GM21367 (cell line): Measurements from ENCODE around the gene ONECUT3.
"Not testable (repeated sequence)": the region's sequence is repeated elsewhere in the genome, so short reads cannot be mapped to it uniquely, and the experiment has no call there.

Experiments
- ATAC-seq: cut with Tn5 transposase; IDR thresholded peaks from one replicate; pipeline ENCODE4 v1.9.1; 2021; ENCODE audit not compliant: unreplicated experiment

Gene ONECUT3

DNA sequence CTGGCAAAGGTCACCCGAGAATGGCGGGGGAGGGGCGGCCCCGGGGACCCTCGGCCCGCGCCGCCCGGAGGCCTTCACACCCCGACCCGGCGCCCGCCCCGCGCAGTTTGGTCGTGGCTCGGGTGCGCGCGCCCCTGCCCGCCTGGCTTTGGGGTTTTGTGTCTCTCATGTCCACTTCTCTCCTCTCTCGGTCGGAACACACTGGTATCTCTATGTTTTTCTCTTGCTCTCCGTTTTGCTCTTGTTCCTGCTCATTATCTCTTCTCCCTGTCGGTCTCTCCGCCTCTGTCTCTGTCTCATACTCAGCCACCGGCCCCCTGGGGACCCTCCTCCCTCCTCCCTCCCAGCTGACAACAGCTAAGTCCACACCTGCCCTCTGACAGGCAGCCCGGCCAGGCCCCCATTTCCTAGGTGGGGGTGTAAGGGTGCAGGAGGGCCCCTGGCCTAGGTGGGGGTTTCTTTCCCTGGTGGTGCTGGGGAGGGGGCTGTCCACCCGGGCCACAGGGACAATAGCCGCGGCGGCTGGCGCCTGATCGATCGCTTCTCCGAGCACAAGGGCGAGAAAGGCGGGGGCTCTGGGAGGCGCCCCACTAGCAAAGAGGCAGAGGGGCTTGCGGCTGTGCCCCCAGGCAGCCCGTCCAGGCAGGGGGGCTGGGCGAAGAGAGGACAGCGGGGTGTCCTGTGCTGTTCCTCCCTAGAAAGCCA is 2.3 kb downstream of the ONECUT3 start:
- ATAC-seq, result no peak

- no peak for ATAC-seq
Measured at GRCh38 chr19:1756264-1756663, 3.0 kb downstream of the ONECUT3 start.

DNA sequence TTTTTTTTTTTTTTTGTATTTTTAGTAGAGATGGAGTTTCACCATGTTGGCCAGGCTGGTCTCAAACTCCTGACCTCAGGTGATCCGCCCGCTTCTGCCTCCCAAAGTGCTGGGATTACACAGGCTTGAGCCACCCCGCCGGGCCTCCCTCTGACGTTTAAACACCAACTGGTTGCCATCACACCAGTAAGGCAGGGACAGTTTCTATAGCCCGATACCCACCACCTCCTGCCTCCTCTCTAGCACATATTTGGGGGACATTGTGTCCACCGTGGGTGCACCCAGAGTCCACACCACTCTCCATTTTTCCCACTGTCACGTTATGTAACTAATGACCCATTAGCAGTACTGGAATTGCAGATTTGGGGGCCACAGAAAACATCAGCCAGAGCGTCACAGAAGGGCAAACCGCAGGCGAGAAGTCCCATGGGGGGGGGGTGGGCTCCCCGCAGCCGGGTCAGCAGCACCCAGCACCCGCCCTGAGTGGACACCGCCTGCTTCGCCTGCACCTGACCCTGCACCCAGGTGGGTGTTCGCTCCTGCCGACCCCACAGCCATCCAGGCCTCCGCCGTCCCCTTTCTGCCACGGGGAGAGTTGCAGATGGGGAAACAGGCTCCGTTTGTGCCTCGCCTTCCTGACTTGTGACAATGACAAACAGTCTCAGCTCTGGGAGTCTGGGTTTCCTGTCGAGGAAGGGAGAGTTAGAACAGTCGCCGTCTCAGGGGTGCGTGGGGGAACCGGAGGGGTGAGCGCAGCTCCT is 3.6 kb downstream of the ONECUT3 start:
- no peak for ATAC-seq

DNA sequence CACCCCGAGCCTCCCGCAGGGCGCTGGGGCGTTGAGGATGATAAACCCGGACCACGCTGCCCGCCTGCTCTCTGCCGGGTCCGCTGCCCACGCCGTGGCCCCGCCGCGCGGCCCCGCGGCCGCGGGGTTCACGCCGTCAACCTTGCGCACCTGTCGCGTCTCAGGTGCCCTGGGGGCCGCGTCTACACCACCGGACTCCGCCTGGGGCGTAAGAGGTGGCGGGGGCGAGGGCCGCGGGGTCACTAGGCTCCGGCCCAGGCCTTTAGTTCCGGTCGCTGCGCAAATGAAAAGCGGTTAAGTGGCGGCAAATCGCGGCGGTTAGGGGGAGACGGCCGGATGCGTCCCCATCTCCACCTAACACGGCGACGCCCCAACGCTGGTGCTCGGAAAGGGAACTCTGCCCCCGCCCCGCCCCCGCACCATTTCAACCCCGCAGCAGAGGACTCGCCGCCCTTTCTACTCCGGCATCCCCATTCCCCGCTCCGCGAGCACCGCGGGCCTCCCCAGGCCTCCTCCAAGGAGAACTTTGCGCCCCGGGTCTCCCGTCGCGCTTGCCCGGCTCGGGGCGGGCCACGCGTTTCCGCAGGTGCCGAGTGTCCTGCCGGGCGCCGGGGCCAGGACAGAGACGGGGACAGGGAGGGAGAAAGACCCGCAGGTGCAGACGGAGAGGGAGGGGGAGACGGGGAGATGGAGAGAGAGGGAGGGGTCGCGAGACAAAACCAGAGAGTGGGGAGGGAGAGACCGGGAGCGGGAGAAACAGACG is 4.3 kb downstream of the ONECUT3 start:
- ATAC-seq, result no peak

- no peak for ATAC-seq
Measured at GRCh38 chr19:1758231-1758577, 4.9 kb downstream of the ONECUT3 start.

- ATAC-seq, result no peak
Measured at GRCh38 chr19:1758959-1759903, 5.9 kb downstream of the ONECUT3 start.

DNA sequence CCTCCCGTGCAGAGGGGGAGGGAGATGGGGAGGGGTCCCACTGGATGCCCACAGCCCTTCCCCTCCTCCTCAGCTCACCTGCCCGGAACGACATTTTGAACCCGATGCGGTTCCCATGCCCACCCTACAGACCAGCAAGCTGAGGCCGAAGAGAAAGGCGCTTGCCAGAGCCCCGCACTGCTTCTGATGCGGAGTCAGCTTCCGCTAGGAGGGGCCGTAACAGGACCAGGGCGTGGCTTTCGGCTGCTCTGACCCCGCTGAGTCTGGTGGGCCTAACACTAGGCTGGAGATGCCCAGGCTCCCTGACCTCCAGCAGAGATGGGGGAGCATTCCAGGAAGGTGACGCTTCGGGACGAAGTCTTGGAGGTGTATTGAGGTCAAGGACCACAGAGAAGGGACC is 6.7 kb downstream of the ONECUT3 start:
- no peak for ATAC-seq

GRCh38 chr19:1760786-1761527 is 7.7 kb downstream of the ONECUT3 start:
- not testable (repeated sequence) for ATAC-seq

DNA sequence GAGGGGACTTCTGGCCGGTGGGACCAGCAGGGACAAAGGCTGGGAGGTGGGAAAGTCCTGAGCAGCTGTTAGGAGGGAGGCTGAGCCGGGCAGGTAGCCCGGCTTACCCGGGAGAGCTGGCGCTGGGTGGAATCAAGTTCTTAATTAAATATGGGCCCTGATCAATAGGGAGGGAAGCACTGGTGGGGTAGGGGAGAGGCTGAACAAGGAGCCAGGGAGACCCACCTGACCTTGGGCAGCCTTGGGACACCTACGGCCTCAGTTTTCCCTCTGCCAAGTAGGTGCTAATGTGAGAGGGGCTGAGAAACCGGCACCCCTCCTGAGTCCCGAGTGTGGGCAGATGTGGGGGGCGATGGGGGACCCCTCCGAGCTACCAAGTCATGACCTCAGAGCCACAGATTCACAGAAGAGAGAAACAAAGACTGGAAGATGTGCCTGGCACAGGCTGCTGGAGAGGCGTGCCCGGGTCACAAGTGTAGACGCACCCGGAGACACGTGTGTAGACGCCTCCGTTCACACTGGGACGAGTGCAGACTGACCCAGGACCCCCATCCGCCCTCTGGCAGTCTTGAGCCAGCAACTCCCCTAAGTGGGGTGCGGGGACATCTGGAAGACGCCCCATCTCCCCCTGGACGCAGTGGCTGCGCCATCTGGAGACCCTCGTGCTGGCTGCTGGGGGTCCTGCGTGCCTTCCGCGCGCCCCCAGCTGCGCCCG is 8.4 kb downstream of the ONECUT3 start:
- ATAC-seq, result no peak

DNA sequence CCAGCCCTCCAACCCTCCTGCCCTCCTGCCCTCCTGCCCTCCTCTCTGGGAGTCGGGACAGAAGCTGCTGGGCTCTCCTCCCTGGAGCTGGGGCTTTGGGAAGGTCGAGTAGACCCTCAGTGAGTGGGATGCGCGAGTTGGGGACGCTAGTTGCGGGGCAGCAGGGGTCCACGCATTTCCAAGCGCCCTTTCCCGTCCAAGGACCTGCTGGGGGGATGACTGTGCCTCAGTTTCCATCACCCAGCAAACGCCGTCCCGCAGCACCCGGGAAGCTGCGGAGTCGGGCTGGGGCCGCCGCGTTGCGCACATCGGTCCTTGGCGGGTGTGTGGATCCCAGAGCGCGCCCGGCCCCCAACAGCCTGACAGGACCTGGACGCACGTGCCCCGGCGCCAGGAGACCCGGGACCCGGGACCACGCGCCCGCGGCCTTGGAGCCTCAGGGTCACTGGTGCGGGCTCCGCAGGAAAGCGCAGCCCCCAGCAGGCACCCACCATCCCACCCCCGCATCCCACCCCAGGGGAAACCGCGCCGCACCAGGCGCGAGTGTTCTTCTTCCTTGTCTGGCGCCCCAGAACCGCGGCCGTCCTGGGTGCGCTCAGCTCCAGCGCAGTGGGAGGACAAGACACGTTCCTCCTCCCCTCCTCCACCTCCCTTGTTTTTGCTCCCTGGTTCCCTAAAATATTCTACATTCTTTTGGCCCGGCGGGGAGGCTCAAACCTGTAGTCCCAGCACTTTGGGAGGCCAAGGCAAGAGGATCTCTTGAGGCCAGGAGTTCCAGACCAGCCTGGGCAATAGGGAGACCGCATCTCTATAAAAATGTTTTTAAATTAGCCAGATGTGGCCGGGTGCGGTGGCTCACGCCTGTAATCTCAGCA is 9.2 kb downstream of the ONECUT3 start:
- ATAC-seq, result no peak

- ATAC-seq, result no peak
Measured at GRCh38 chr19:1763648-1764639, 10.6 kb downstream of the ONECUT3 start.

GRCh38 chr19:1764729-1765128 is 11.4 kb downstream of the ONECUT3 start:
- no peak for ATAC-seq

DNA sequence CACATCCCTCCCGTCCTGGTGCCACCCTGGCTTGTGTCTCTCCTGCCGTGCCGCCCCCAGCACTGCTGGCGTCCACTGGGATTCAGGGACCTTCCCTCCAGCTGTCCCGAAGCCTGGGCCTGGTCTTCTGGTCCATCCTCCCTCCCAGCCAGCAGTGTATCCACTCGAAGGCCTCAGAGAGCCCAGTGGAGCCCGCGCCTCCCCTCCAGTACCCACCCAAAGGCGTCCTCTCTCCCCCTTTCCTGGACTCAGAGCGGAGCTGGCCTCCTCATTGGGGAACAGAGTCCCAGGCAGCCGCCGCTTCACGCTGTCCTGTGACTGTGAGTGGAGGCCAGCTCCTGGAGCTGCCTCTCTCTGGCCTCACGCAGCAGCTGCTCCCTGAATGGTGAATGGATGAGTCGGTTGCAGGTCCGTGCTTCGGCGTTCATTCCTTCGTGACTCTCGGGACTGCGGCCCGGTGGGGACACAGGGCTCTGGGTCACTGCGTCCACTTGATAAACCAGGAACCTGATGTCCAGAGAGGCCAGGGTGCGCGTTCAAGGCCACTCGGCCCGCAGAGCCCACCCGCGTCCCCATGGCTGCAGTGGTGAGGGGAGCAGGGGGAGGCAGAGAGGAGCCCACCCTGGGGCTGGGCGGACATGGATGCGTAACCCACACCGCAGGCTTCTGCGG is 12.1 kb downstream of the ONECUT3 start:
- ATAC-seq, result no peak

GRCh38 chr19:1765904-1766799 is 12.8 kb downstream of the ONECUT3 start:
- ATAC-seq, result no peak

GRCh38 chr19:1766800-1767352 is 13.6 kb downstream of the ONECUT3 start:
- no peak for ATAC-seq
